Measurements from ENCODE around the gene GOLM1.

The GOLM1 gene

DNA sequence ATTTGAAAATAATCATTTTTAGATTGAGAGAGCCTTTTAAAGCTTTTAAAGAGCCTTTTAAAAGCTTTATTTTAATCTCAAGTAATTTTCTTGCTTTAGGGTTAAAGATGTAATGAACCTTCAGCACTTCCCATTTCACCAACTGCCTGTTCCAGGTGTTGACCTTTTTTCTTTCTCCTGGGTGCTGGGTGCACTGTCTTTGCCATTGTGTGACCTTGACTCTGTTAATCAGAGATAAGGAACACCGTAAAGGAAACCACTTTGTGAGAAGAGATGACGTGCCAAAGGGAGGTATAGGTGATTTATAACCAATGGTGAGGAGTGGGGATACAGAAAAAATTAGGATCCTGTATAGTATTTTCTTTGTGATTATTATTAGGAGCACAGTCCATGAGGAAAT lies 90.2 kb downstream of the GOLM1 start:
- H3K9ac ChIP-seq (ENCODE audit: low read depth, low read length), result no peak overlapping the region
- no peak overlapping the region for H3K4me3 ChIP-seq (ENCODE audit: low read depth in 1 of 2, low read length in 2 of 2)
- DNase-seq, result no peak
- H3K27me3 ChIP-seq (ENCODE audit: insufficient read depth, low read length, poor library complexity), result no peaks in the 10 kb centered on the region
- no peaks in the 10 kb centered on the region for H3K79me2 ChIP-seq (ENCODE audit: insufficient read depth, low read length)
- H3K9me3 ChIP-seq (ENCODE audit: insufficient read depth, low read length, severe bottlenecking), result peaks cover 5% of the 10 kb centered on the region
- H3K4me1 ChIP-seq (ENCODE audit: insufficient read depth, low read length), result no peaks in the 10 kb centered on the region
- H3K27ac ChIP-seq (ENCODE audit: low read length), result no peak overlapping the region
- ATAC-seq (ENCODE audit: insufficient read depth, low read depth), result no peak
- H3K4me2 ChIP-seq (ENCODE audit: insufficient read depth, low read length), result no peak overlapping the region
- H4K20me1 ChIP-seq (ENCODE audit: insufficient read depth, low read length), result no peaks in the 10 kb centered on the region
- TF ChIP-seq EZH2 (IDR thresholded peaks at IDR 0.05; ENCODE audit: borderline replicate concordance, low read depth, low read length, severe bottlenecking) (no peak), CTCF (IDR thresholded peaks at IDR 0.05; ENCODE audit: borderline replicate concordance, extremely low read depth, low read length, poor library complexity, severe bottlenecking) (no peak)
- H2AFZ ChIP-seq (ENCODE audit: low read depth, low read length), result no peak overlapping the region
- peaks cover 56% of the 10 kb centered on the region for H3K36me3 ChIP-seq (ENCODE audit: insufficient read depth, low read length)

- no peak for ATAC-seq (ENCODE audit: insufficient read depth, low read depth)
- Histone ChIP-seq H3K27ac (ENCODE audit: low read length) (no peak overlapping the region), H3K27me3 (ENCODE audit: insufficient read depth, low read length, poor library complexity) (no peaks in the 10 kb centered on the region), H3K4me1 (ENCODE audit: insufficient read depth, low read length) (no peaks in the 10 kb centered on the region), H3K79me2 (ENCODE audit: insufficient read depth, low read length) (no peaks in the 10 kb centered on the region), H3K9ac (ENCODE audit: low read depth, low read length) (no peak overlapping the region), H3K36me3 (ENCODE audit: insufficient read depth, low read length) (peaks cover 63% of the 10 kb centered on the region), H3K9me3 (ENCODE audit: insufficient read depth, low read length, severe bottlenecking) (peaks cover 5% of the 10 kb centered on the region), H3K4me3 (ENCODE audit: low read depth in 1 of 2, low read length in 2 of 2) (no peak overlapping the region), H2AFZ (ENCODE audit: low read depth, low read length) (no peak overlapping the region), H3K4me2 (ENCODE audit: insufficient read depth, low read length) (no peak overlapping the region), H4K20me1 (ENCODE audit: insufficient read depth, low read length) (no peaks in the 10 kb centered on the region)
- TF ChIP-seq CTCF (IDR thresholded peaks at IDR 0.05; ENCODE audit: borderline replicate concordance, extremely low read depth, low read length, poor library complexity, severe bottlenecking) (no peak), EZH2 (IDR thresholded peaks at IDR 0.05; ENCODE audit: borderline replicate concordance, low read depth, low read length, severe bottlenecking) (no peak)
- DNase-seq, result no peak
Measured at GRCh38 chr9:86005253-86005775, 94.0 kb downstream of the GOLM1 start.

DNA sequence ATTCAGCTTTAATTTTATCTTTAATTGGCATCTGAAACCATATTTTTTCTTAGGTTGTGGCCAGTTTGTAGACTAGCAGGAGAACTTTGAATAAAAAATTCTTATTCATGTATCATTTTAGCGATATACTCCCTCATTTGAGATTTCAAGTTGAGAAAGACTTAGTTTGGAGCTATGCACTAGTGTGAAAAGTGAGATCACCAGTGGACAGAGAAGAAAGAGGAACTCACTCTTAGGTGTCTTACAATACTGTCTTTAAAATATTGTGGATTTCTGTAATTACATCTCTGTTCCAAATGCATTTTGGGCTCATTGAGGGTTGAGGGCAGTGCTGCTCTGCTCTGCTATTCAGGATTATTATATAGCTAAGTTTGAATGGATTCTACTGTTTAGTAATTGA lies 103.8 kb downstream of the GOLM1 start:
- Histone ChIP-seq H3K79me2 (ENCODE audit: insufficient read depth, low read length) (no peaks in the 10 kb centered on the region), H4K20me1 (ENCODE audit: insufficient read depth, low read length) (no peaks in the 10 kb centered on the region), H3K4me2 (ENCODE audit: insufficient read depth, low read length) (no peak overlapping the region), H3K27me3 (ENCODE audit: insufficient read depth, low read length, poor library complexity) (no peaks in the 10 kb centered on the region), H2AFZ (ENCODE audit: low read depth, low read length) (no peak overlapping the region), H3K27ac (ENCODE audit: low read length) (no peak overlapping the region), H3K9me3 (ENCODE audit: insufficient read depth, low read length, severe bottlenecking) (no peaks in the 10 kb centered on the region), H3K4me3 (ENCODE audit: low read depth in 1 of 2, low read length in 2 of 2) (no peak overlapping the region), H3K9ac (ENCODE audit: low read depth, low read length) (no peak overlapping the region), H3K4me1 (ENCODE audit: insufficient read depth, low read length) (no peaks in the 10 kb centered on the region), H3K36me3 (ENCODE audit: insufficient read depth, low read length) (peaks cover 27% of the 10 kb centered on the region)
- ATAC-seq (ENCODE audit: insufficient read depth, low read depth) (no peak), DNase-seq (no peak)
- TF ChIP-seq EZH2 (IDR thresholded peaks at IDR 0.05; ENCODE audit: borderline replicate concordance, low read depth, low read length, severe bottlenecking) (no peak), CTCF (IDR thresholded peaks at IDR 0.05; ENCODE audit: borderline replicate concordance, extremely low read depth, low read length, poor library complexity, severe bottlenecking) (no peak)

DNA sequence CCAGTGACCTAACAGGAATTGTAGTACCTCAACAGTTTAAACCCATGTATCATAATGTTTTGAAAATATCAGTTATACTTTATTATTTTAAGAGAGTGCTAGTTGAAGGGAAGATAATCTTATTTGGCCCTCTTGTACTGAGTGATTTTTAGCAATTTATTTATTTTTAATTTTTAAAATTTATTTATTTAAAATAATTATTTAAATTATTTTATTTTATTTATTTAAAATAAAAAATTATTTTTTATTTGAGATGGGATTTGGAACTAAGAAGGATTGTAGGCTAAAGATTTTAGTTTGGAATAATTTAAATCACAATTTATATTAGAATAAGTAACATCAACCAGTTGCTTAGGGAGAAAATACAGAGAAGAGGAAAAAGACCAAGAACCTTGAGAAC lies 104.3 kb downstream of the GOLM1 start:
- no peak overlapping the region for H3K4me3 ChIP-seq (ENCODE audit: low read depth in 1 of 2, low read length in 2 of 2)
- no peaks in the 10 kb centered on the region for H3K79me2 ChIP-seq (ENCODE audit: insufficient read depth, low read length)
- H3K36me3 ChIP-seq (ENCODE audit: insufficient read depth, low read length), result peaks cover 25% of the 10 kb centered on the region
- H2AFZ ChIP-seq (ENCODE audit: low read depth, low read length), result no peak overlapping the region
- ATAC-seq (ENCODE audit: insufficient read depth, low read depth) (no peak), DNase-seq (no peak)
- no peak overlapping the region for H3K27ac ChIP-seq (ENCODE audit: low read length)
- H3K9ac ChIP-seq (ENCODE audit: low read depth, low read length), result no peak overlapping the region
- no peaks in the 10 kb centered on the region for H3K9me3 ChIP-seq (ENCODE audit: insufficient read depth, low read length, severe bottlenecking)
- no peak overlapping the region for H3K4me2 ChIP-seq (ENCODE audit: insufficient read depth, low read length)
- TF ChIP-seq CTCF (IDR thresholded peaks at IDR 0.05; ENCODE audit: borderline replicate concordance, extremely low read depth, low read length, poor library complexity, severe bottlenecking) (no peak), EZH2 (IDR thresholded peaks at IDR 0.05; ENCODE audit: borderline replicate concordance, low read depth, low read length, severe bottlenecking) (no peak)
- no peaks in the 10 kb centered on the region for H3K4me1 ChIP-seq (ENCODE audit: insufficient read depth, low read length)
- H3K27me3 ChIP-seq (ENCODE audit: insufficient read depth, low read length, poor library complexity), result no peaks in the 10 kb centered on the region
- no peaks in the 10 kb centered on the region for H4K20me1 ChIP-seq (ENCODE audit: insufficient read depth, low read length)
